Choroid plexus epithelial cell (primary cell): ENCODE measurements around the gene KCNK7.

Experiments used
- DNase-seq: peaks from one replicate; pipeline ENCODE4 v3.0.0-alpha.2; 2010; ENCODE audit warnings: low read depth
- H3K4me3 ChIP-seq: 2 replicates; pipeline ENCODE4 v1.5.1; 2011; ENCODE audit warnings: low read depth, mild to moderate bottlenecking, control low read depth, low read length, moderate library complexity
- CTCF ChIP-seq: conservative IDR thresholded peaks from 2 replicates; pipeline ENCODE4 v1.5.1; 2011; ENCODE audit warnings: low read depth, mild to moderate bottlenecking, control low read depth, inconsistent platforms, low read length, moderate library complexity

The KCNK7 gene

GRCh38 chr11:65615229-65615949 is 19.8 kb upstream of the KCNK7 start, which contains the start of gene PCNX3:
PCNX3 (plus strand) TSS chr11:65615776; CDS start chr11:65616312, 536 bp downstream.
- DNase-seq: peak; percentile 100
- H3K4me3 ChIP-seq: peak within 1 kb of the TSS; percentile 97
- no peak for TF ChIP-seq CTCF

- H3K4me3 ChIP-seq: peak overlapping the region; percentile 85
- DNase-seq: no peak
- TF ChIP-seq CTCF: no peak
These were observed 17.7 kb upstream of the KCNK7 start for GRCh38 chr11:65613091-65613928.

GRCh38 chr11:65612691-65613090 is 17.1 kb upstream of the KCNK7 start:
- H3K4me3 ChIP-seq: peak overlapping the region; percentile 85
- no peak for TF ChIP-seq CTCF
- DNase-seq: no peak

- no peak for TF ChIP-seq CTCF
- peak; percentile 59 for DNase-seq
- H3K4me3 ChIP-seq: peak overlapping the region; percentile 85
These were observed 16.4 kb upstream of the KCNK7 start for GRCh38 chr11:65611758-65612603.

- TF ChIP-seq CTCF: no peak
- peak overlapping the region; percentile 85 for H3K4me3 ChIP-seq
- no peak for DNase-seq
These were observed 15.6 kb upstream of the KCNK7 start for GRCh38 chr11:65611028-65611757.

GRCh38 chr11:65610404-65610803 is 14.8 kb upstream of the KCNK7 start:
- no peak overlapping the region for H3K4me3 ChIP-seq
- DNase-seq: no peak
- no peak for TF ChIP-seq CTCF
